Measurements from ENCODE around the gene CIZ1.
"Not testable (repeated sequence)": the region's sequence is repeated elsewhere in the genome, so short reads cannot be mapped to it uniquely, and the experiment has no call there.

Gene CIZ1

DNA sequence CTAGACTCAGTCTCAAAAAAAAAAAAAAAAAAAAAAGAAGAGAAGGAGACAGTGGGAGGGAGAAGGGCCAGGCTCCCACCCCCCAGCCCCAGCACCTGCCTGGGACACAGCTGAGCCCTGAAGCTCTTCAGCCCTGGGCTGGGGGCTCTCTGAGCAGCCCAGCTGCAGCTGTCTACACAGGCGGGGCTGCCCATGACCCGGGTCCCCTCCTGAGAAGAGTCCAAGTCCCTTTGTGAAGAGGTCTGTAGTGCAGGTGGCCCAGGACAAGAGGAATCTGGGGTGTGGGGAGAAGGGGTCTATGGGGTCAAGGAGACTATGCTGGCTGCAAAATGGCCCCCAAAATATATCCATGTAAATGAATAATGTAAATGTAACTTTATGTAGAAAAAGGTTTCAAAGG lies 48.8 kb downstream of the CIZ1 start:
- no peak overlapping the region for H3K4me3 ChIP-seq (replicated peaks; ENCODE audit: low read depth, low read length)
- TF ChIP-seq, protein P1, sequence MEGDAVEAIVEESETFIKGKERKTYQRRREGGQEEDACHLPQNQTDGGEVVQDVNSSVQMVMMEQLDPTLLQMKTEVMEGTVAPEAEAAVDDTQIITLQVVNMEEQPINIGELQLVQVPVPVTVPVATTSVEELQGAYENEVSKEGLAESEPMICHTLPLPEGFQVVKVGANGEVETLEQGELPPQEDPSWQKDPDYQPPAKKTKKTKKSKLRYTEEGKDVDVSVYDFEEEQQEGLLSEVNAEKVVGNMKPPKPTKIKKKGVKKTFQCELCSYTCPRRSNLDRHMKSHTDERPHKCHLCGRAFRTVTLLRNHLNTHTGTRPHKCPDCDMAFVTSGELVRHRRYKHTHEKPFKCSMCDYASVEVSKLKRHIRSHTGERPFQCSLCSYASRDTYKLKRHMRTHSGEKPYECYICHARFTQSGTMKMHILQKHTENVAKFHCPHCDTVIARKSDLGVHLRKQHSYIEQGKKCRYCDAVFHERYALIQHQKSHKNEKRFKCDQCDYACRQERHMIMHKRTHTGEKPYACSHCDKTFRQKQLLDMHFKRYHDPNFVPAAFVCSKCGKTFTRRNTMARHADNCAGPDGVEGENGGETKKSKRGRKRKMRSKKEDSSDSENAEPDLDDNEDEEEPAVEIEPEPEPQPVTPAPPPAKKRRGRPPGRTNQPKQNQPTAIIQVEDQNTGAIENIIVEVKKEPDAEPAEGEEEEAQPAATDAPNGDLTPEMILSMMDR (IDR thresholded peaks at IDR 0.05; ENCODE audit: low read length, missing control alignments): no peak

DNA sequence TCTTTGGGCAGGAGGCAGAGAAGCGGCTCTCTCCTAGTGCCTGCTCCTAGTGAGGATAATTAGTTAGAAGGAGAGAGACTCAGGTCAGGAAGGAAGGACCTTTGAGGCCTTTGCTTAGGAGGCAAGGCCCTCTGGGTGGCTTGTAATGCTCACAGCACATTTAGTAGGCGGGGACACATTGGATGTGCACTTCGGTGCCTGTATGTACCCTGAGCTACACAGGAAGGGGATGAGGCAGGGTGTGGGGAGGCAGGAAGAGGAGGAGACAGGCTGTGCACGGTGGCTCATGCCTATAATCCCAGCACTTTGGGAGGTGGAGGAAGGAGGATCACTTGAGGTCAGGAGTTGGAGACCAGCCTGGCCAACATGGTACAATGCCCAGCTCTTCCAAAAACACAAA lies 49.3 kb downstream of the CIZ1 start:
- no peak for DNase-seq (ENCODE audit: low read depth)
- TF ChIP-seq, protein P1 (IDR thresholded peaks at IDR 0.05; ENCODE audit: low read length, missing control alignments): no peak

More for the DNA sequence above, 48.8 kb downstream of the CIZ1 start:
- no peak for DNase-seq (ENCODE audit: low read depth)

DNA sequence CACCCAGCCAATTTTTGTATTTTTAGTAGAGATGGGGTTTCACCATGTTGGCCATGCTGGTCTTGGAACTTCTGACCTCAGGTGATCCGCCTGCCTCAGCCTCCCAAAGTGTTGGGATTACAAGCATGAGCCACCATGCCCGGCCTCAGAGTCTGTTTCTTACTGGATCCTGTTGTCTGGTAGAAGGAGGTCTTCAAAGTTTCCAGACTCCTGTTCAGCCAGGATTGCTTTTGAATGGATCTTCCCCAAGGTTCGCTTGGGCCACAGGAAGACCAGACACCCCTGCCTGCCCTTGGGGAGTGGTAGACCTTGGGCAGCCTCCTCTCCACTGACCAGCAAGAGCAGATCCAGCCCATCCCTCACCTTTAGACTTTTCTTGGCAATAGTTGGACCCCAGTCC lies 49.8 kb downstream of the CIZ1 start:
- DNase-seq (ENCODE audit: low read depth): no peak
- no peak overlapping the region for H3K4me3 ChIP-seq (replicated peaks; ENCODE audit: low read depth, low read length)
- TF ChIP-seq, protein P1 (IDR thresholded peaks at IDR 0.05; ENCODE audit: low read length, missing control alignments): no peak

More for the DNA sequence above, 49.3 kb downstream of the CIZ1 start:
- no peak overlapping the region for H3K4me3 ChIP-seq (replicated peaks; ENCODE audit: low read depth, low read length)

DNA sequence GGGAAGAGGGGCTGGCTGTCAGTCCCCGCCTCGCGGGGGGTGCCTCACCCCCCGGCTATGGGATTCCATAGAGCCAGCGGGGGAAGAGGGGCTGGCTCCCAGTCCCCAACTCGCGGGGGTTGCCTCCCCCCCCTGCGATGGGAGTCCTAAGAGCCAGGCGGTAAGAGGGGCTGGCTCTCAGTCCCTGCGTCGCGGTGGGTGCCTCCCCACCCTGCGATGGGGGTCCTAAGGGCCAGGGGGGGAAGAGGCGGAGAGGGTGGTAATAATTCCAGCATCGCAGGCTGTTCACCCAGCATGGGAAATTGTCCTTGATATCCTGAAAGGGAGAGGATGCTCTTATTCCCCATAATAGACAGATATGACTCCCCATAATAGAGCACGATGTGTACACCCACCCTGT lies 51.8 kb downstream of the CIZ1 start:
- TF ChIP-seq, protein P1 (IDR thresholded peaks at IDR 0.05; ENCODE audit: low read length, missing control alignments): no peak
- no peak for DNase-seq (ENCODE audit: low read depth)
- no peak overlapping the region for H3K4me3 ChIP-seq (replicated peaks; ENCODE audit: low read depth, low read length)

DNA sequence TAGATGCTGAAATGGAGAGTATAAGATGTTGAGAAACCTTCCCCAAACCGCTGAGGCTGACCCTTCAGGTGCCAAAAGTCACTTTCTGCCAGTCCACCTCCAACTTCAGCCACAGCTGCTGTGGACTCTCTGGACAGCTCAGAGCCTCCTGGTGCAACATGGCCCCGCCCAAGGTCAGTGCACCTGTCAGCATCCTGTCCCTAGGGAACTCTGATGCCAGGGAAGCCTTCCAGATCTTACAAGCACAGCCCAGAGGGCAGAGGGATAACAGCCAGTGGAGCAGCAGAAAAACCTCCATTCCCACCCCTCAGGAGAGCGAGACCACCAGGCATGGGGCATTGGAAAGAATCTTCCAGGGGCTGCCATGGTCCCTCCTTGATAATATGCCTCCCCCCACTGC lies 53.4 kb downstream of the CIZ1 start:
- TF ChIP-seq, protein P1 (IDR thresholded peaks at IDR 0.05; ENCODE audit: low read length, missing control alignments): no peak
- no peak for DNase-seq (ENCODE audit: low read depth)

DNA sequence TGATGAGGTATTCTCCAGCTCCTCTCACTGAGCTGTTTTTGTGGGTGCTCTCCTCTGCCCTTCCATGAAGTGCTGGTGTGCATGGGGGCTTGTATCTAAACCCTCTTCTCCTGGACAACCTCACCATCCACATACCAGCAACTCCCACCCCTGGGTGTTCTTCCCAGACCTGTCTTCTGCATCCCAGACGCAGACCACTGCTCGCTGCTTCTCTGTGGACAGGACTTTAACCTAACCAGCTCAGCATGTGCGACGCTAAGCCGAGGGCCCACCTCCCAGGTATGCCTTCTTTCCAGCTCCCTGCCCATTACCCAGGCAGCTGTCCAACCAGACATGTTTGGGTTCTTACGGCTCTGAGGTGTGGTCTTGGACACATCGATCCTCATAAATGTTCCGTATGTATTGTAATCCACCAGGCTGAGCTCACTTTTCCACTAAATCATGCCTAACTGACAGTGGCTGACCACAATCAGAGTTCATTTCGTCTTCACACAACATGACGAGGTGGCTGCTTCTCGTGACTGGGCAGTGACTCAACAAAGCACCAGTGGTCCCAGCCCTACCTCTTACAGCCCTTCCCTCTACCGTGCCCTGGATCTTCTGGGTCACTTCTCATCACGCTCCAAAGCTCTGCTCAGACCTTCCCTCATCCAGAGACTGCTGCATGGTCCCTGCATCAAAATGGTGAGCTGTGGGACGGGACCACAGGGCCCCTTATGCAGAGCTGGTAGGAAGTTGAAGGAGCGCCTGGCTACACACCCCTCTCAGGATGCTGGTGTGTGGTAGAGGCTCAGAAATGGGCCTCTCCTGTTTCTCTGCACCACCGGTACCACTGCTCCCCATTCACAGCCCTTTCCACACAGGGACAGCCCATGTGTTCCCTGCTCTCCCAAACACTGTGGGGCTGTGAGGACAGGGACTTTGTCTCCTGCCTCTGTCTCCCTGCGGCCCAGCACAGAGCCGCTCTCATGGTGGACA lies 54.3 kb downstream of the CIZ1 start:
- no peak overlapping the region for H3K4me3 ChIP-seq (replicated peaks; ENCODE audit: low read depth, low read length)
- DNase-seq (ENCODE audit: low read depth): peak; percentile 28
- TF ChIP-seq, protein P1 (IDR thresholded peaks at IDR 0.05; ENCODE audit: low read length, missing control alignments): no peak

More for the DNA sequence above, 53.4 kb downstream of the CIZ1 start:
- no peak overlapping the region for H3K4me3 ChIP-seq (replicated peaks; ENCODE audit: low read depth, low read length)

DNA sequence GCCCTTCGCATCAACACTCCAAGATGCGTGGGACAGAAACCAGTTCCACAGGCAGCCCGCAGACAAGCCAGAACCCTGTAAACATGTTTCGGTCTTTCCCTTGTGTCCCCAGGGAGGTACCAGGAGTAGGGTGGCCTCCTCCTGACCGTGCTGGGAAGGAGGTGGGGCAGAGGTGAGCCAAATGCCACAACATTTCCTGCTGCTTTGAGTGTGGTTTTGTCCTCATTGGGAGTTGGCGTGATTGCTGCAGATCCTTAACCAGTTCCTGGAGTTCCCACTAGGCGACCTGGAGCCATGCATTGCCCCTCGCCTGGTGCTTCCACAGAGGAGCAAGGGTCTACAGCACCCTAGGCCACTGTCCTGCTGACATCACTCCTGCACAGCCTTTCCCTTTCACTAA lies 55.8 kb downstream of the CIZ1 start:
- not testable (repeated sequence) for H3K4me3 ChIP-seq (replicated peaks; ENCODE audit: low read depth, low read length); DNase-seq (ENCODE audit: low read depth)

DNA sequence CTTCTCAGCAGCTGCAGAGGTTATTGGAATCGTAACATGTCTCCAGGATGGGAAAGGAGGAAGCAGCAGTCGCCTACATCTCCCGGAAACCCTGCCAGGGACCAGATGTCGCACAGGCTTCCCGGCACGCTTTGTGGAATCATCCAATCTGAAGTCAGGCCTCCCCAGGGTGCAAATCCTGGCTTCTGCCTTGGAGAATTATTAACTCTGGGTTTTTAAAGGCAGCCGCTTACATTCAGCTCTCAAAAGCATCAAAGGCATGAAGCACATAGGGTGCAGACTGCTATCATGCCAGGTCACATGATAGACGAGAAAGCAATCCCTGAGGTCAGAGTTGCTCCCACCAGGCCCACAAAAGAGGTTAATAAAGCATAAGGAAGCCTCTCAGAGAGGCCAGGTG lies 59.2 kb downstream of the CIZ1 start:
- DNase-seq (ENCODE audit: low read depth); H3K4me3 ChIP-seq (replicated peaks; ENCODE audit: low read depth, low read length): not testable (repeated sequence)

DNA sequence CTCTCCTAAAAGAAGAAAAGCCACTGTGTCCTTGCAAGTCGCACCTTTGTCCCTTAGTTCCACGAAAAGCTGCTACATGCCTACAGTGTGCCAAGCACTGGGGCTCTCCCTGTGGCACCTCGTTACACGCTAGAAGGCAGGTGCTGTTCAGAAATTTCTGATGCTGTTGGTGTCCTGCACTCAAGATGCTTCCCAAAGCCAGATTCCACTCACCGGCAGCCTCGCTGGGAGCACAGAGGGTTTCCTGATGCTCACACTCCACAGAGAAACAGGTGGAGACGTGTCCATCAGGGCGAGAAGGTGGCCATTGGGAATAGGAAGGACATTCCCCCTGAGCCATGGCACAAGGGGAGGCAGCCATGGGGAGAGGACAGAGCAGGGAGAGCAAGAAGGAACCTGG lies 60.0 kb downstream of the CIZ1 start:
- DNase-seq (ENCODE audit: low read depth); H3K4me3 ChIP-seq (replicated peaks; ENCODE audit: low read depth, low read length): not testable (repeated sequence)

DNA sequence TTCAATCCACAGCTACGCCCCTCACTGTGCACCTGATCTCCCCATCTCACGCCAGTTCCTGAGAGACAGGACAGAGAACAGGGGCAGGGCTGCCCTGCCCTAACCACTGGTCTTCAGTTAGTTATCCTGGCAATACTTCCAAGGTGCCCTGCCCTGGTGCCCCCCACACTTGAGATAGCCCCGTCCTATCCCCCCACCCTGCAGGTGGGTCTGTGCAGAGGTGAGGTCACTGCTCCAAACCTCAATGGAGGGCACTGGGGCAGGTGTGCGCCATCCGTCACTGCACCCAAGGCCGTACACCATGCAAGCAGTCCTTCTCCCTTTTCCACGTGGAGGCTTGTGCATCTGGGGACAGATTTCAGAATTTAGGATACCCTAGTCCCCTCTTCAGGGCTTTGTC lies 60.7 kb downstream of the CIZ1 start:
- not testable (repeated sequence) for H3K4me3 ChIP-seq (replicated peaks; ENCODE audit: low read depth, low read length)

More for the DNA sequence above, 60.7 kb downstream of the CIZ1 start:
- DNase-seq (ENCODE audit: low read depth): not testable (repeated sequence)

Data from fibroblast of pulmonary artery (primary cell).